HG03575 (cell line): ENCODE measurements around the gene PRSS23.
"Not testable (repeated sequence)": the region's sequence is repeated elsewhere in the genome, so short reads cannot be mapped to it uniquely, and the experiment has no call there.

ENCODE experiments used
- ATAC-seq: cut with Tn5 transposase; IDR thresholded peaks from one replicate; pipeline ENCODE4 v1.9.1; 2021; ENCODE audit not compliant: unreplicated experiment, insufficient number of reproducible peaks, low FRiP score; ENCODE audit errors: extremely low read depth

Gene PRSS23

GRCh38 chr11:86809561-86809960 lies 9.2 kb downstream of the PRSS23 start:
- ATAC-seq, result no peak

- no peak for ATAC-seq
Observed at GRCh38 chr11:86810288-86810687, 9.9 kb downstream of the PRSS23 start.

- no peak for ATAC-seq
Observed at GRCh38 chr11:86811637-86812321, 11.4 kb downstream of the PRSS23 start.

- ATAC-seq, result no peak
Observed at GRCh38 chr11:86812322-86812670, 12.0 kb downstream of the PRSS23 start.

GRCh38 chr11:86812981-86813380 lies 12.6 kb downstream of the PRSS23 start:
- no peak for ATAC-seq

- ATAC-seq, result no peak
Observed at GRCh38 chr11:86814775-86815174, 14.4 kb downstream of the PRSS23 start.

- no peak for ATAC-seq
Observed at GRCh38 chr11:86815726-86816125, 15.4 kb downstream of the PRSS23 start.

- ATAC-seq, result no peak
Observed at GRCh38 chr11:86816251-86816726, 15.9 kb downstream of the PRSS23 start.

GRCh38 chr11:86818462-86819192 lies 18.3 kb downstream of the PRSS23 start:
- ATAC-seq, result no peak

GRCh38 chr11:86824139-86824538 lies 23.8 kb downstream of the PRSS23 start:
- not testable (repeated sequence) for ATAC-seq

- not testable (repeated sequence) for ATAC-seq
Observed at GRCh38 chr11:86834376-86834775, 34.0 kb downstream of the PRSS23 start.

GRCh38 chr11:86844762-86845508 lies 44.6 kb downstream of the PRSS23 start:
- not testable (repeated sequence) for ATAC-seq

GRCh38 chr11:86848132-86848531 lies 47.8 kb downstream of the PRSS23 start:
- no peak for ATAC-seq

- ATAC-seq, result no peak
Observed at GRCh38 chr11:86849679-86850078, 49.3 kb downstream of the PRSS23 start.
